Endodermal cell (in vitro differentiated cells): ENCODE data around the gene ITGA8. TPM values are rescaled to one million over a fixed set of nuclear protein-coding genes. Genes with fewer than 3 reads are reported as not detected.
A peak's percentile ranks its signal among the peaks of the same experiment; 100 is the strongest.

Experiments
- DNase-seq: peaks from one replicate; pipeline ENCODE4 v3.0.0-alpha.2; 2017
- H3K27ac ChIP-seq: 2 replicates; pipeline ENCODE4 v1.5.1; 2013; ENCODE audit warnings: mild to moderate bottlenecking, low read depth, low read length, moderate library complexity
- H3K27me3 ChIP-seq: 2 replicates; pipeline ENCODE4 v1.6.1; 2013; ENCODE audit warnings: mild to moderate bottlenecking, low read length, moderate library complexity; ENCODE audit not compliant: insufficient read depth, control insufficient read depth, poor library complexity, severe bottlenecking
- H3K36me3 ChIP-seq: 2 replicates; pipeline ENCODE4 v1.7.0; 2013; ENCODE audit warnings: mild to moderate bottlenecking, low read length, moderate library complexity; ENCODE audit not compliant: control insufficient read depth, insufficient read depth
- H3K4me1 ChIP-seq: one replicate; pipeline ENCODE4 v1.7.0; 2013; ENCODE audit warnings: low read length; ENCODE audit not compliant: control insufficient read depth, insufficient read depth
- H3K4me3 ChIP-seq: 2 replicates; pipeline ENCODE4 v1.5.1; 2013; ENCODE audit warnings: mild to moderate bottlenecking, low read length, moderate library complexity
- H3K9ac ChIP-seq: 2 replicates; pipeline ENCODE4 v1.6.1; 2013; ENCODE audit warnings: mild to moderate bottlenecking, low read length, moderate library complexity; ENCODE audit not compliant: poor library complexity, severe bottlenecking; ENCODE audit errors: extremely low read depth
- H3K9me3 ChIP-seq: 2 replicates; pipeline ENCODE4 v1.6.1; 2013; ENCODE audit warnings: mild to moderate bottlenecking, low read length, moderate library complexity; ENCODE audit not compliant: control insufficient read depth
- H3K27ac Mint-ChIP-seq: 2 replicates; pipeline ENCODE4 v1.8.0; 2020; ENCODE audit warnings: mixed read lengths
- H3K27me3 Mint-ChIP-seq: 2 replicates; pipeline ENCODE4 v1.8.0; 2021; ENCODE audit warnings: mild to moderate bottlenecking, mixed read lengths; ENCODE audit not compliant: insufficient read depth
- H3K36me3 Mint-ChIP-seq: 2 replicates; pipeline ENCODE4 v1.8.0; 2020; ENCODE audit warnings: low read depth, mixed read lengths
- H3K4me1 Mint-ChIP-seq: 2 replicates; pipeline ENCODE4 v1.8.0; 2020; ENCODE audit warnings: mixed read lengths
- H3K4me3 Mint-ChIP-seq: 2 replicates; pipeline ENCODE4 v1.8.0; 2020; ENCODE audit warnings: mild to moderate bottlenecking, moderate library complexity, mixed read lengths
- H3K9me3 Mint-ChIP-seq: 2 replicates; pipeline ENCODE4 v1.8.0; 2020; ENCODE audit warnings: mild to moderate bottlenecking, mixed read lengths
- CTCF ChIP-seq: fragments of 200-600 bp; sonication (generic); conservative IDR thresholded peaks from 2 replicates; pipeline ENCODE4 v1.5.0; 2021; ENCODE audit warnings: antibody characterized with exemption, mild to moderate bottlenecking
- WGBS, 2 experiments: methylation state at CpG; one replicate each; pipeline versions ENCODE4 v1.1.5 to v1.1.7; 2013; ENCODE audit warnings: missing lambda C conversion rate in 2 of 2, mixed read lengths in 1 of 2; ENCODE audit not compliant: insufficient coverage in 1 of 2, insufficient read length in 1 of 2; 5-methylcytosine and 5-hydroxymethylcytosine counted together
- total RNA-seq, 2 donors: library from RNA; stranded (reverse); fragmentation: NEBNext Ultra II Directional in 1 of 2; extraction: Animal tissue kit (Norgen Biotek cat#: 25700) in 1 of 2; gene quantifications; 2 replicates in 1 of 2; 3 replicates in 1 of 2; pipeline ENCODE4 v1.2.1, GENCODE V29; 2021

The ITGA8 gene
- total RNA-seq, 2 donors from 2014 or later, result 0.24 to 0.40 TPM

GRCh38 chr10:15510963-15511362 is 208.8 kb downstream of the ITGA8 start:
- Mint-ChIP-seq H3K4me1 (no peaks in the 10 kb centered on the region), H3K36me3 (no peaks in the 10 kb centered on the region), H3K27me3 (no peaks in the 10 kb centered on the region), H3K9me3 (no peaks in the 10 kb centered on the region), H3K27ac (no peak overlapping the region), H3K4me3 (no peak overlapping the region)
- WGBS, 2 experiments, result 59 to 61% methylated on average over 3 of the region's 3 CpGs
- Histone ChIP-seq H3K9me3 (no peaks in the 10 kb centered on the region), H3K9ac (no peak overlapping the region), H3K27ac (no peak overlapping the region), H3K4me3 (no peak overlapping the region), H3K4me1 (no peaks in the 10 kb centered on the region), H3K36me3 (no peaks in the 10 kb centered on the region), H3K27me3 (no peaks in the 10 kb centered on the region)
- DNase-seq, result no peak
- TF ChIP-seq CTCF, result no peak

- 91 to 92% methylated on average over 5 of the region's 5 CpGs for WGBS, 2 experiments
Observed at GRCh38 chr10:15505329-15505728, 214.4 kb downstream of the ITGA8 start.

GRCh38 chr10:15504101-15504840 is 215.5 kb downstream of the ITGA8 start:
- Mint-ChIP-seq H3K4me1 (no peaks in the 10 kb centered on the region), H3K27ac (no peak overlapping the region), H3K27me3 (peaks cover 2% of the 10 kb centered on the region), H3K4me3 (no peak overlapping the region), H3K36me3 (no peaks in the 10 kb centered on the region), H3K9me3 (peaks cover 12% of the 10 kb centered on the region)
- H3K9ac ChIP-seq, result no peak overlapping the region
- H3K27me3 ChIP-seq, result no peaks in the 10 kb centered on the region
- 91 to 93% methylated on average over 9 to 10 of the region's 10 CpGs for WGBS, 2 experiments
- H3K4me3 ChIP-seq, result no peak overlapping the region
- no peak overlapping the region for H3K27ac ChIP-seq
- TF ChIP-seq CTCF, result no peak
- no peaks in the 10 kb centered on the region for H3K4me1 ChIP-seq
- peak; percentile 2 for DNase-seq
- peaks cover 12% of the 10 kb centered on the region for H3K9me3 ChIP-seq
- H3K36me3 ChIP-seq, result no peaks in the 10 kb centered on the region

More at GRCh38 chr10:15505329-15505728, 214.4 kb downstream of the ITGA8 start:
- no peak for TF ChIP-seq CTCF
- Histone ChIP-seq H3K27me3 (no peaks in the 10 kb centered on the region), H3K36me3 (no peaks in the 10 kb centered on the region), H3K9ac (no peak overlapping the region), H3K4me3 (no peak overlapping the region), H3K27ac (no peak overlapping the region), H3K9me3 (peaks cover 1% of the 10 kb centered on the region), H3K4me1 (no peaks in the 10 kb centered on the region)
- Mint-ChIP-seq H3K27ac (no peak overlapping the region), H3K27me3 (no peaks in the 10 kb centered on the region), H3K9me3 (peaks cover 1% of the 10 kb centered on the region), H3K36me3 (no peaks in the 10 kb centered on the region), H3K4me1 (no peaks in the 10 kb centered on the region), H3K4me3 (no peak overlapping the region)
- DNase-seq, result peak; percentile 7
